EH (cell line): ENCODE data around the gene MICAL3.

Source experiments
- DNase-seq: peaks from one replicate; pipeline ENCODE4 v3.0.0-alpha.2; 2015; ENCODE audit warnings: low read depth

The MICAL3 gene

DNA sequence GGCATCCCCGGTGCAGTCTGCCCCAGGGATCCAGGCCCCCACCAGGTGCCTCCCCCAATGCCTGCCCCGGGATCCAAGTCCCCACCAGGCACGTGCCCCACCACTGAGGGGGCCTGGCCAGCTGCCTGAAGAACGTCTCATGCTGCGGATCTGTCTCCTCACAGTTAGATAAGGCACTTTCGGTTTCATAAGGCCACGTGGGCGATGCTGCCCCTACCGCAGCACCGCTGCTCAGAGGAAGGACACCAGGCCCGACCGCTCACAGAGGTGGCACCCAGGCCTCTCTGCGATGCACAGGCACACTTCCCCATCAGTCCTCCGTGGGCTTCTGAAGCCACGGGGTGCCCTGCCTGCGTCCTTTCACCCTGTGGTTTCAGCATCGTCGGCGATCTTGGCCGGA, 182.0 kb downstream of the MICAL3 start:
- DNase-seq, result no peak

GRCh38 chr22:17841836-17842235, 182.5 kb downstream of the MICAL3 start:
- no peak for DNase-seq

GRCh38 chr22:17838180-17838865, 186.0 kb downstream of the MICAL3 start:
- DNase-seq, result no peak

DNA sequence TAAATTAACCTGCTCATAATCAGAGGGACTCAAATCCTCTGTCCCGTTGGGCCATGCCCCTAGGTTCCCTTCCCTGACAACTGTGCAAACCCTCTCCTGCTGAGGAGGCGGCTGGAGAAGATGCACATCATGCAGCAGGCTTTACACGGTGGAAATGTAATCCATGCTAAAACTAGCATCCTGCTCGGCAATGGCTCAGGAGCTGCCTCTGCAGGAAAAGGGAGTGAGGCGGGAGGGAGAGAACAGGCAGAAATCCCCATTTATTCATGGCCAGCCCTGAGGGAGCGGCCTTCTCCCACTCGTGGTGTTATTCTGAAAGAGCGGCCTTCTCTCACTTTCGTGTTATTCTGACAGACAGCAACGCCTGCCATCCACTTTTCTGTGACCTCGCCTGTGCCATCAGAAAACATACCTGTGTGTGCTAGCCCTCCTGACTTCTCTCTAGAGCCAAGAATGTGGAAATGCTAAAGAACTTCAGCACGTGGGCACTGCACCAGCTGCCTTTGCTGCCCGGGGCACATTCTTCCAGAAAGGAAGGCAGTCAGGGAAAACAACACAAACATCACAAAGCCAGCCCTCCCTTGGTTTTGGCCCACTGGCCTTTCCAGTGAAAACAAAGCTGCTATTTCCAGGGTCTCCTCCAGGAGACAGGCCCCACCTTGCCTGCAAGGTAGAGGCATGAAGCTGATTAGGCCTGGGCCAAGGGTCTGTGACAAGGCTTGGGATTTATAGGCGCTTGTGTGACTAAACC, 187.2 kb downstream of the MICAL3 start:
- DNase-seq, result no peak

DNA sequence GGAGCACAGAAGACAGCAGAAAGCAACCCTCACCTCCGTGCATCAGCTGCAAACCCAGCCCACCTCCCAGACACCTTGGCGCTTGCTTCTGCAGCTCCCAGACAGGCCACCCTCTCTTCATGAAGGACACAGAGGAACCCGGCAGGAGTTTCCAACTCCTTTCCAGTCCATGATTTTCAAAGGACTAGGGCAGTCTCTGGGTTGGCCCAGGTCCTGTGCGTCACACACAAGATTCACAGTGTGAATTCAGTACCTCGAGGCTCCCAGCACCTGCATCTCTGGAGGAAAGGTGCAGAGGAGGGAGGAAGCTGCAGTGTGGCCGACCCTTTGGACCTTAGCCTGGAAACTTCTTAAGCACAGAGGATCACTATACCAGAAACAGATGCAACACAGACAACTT, 189.1 kb downstream of the MICAL3 start:
- DNase-seq, result no peak

DNA sequence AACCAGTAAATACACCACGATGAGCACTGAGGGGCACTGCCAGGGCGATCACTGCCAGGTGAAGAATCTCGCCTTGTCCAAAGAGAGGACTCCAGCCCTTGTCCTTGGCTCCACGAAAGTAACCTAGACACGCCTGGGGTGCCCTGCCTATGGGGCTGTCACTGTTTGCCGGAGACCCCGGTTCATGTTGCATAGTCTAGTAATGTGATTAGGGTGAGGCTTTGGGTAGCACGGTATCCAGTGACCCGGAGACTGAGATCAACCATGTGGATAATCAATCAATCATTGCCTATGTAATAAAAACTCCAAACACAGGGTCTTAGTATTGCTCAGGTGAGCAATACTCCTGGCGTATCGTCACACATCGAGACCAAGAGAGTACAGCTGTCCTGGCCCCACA, 190.9 kb downstream of the MICAL3 start:
- no peak for DNase-seq

GRCh38 chr22:17832665-17833064, 191.7 kb downstream of the MICAL3 start:
- no peak for DNase-seq

- no peak for DNase-seq
Measured at GRCh38 chr22:17831501-17832251, 192.7 kb downstream of the MICAL3 start.

DNA sequence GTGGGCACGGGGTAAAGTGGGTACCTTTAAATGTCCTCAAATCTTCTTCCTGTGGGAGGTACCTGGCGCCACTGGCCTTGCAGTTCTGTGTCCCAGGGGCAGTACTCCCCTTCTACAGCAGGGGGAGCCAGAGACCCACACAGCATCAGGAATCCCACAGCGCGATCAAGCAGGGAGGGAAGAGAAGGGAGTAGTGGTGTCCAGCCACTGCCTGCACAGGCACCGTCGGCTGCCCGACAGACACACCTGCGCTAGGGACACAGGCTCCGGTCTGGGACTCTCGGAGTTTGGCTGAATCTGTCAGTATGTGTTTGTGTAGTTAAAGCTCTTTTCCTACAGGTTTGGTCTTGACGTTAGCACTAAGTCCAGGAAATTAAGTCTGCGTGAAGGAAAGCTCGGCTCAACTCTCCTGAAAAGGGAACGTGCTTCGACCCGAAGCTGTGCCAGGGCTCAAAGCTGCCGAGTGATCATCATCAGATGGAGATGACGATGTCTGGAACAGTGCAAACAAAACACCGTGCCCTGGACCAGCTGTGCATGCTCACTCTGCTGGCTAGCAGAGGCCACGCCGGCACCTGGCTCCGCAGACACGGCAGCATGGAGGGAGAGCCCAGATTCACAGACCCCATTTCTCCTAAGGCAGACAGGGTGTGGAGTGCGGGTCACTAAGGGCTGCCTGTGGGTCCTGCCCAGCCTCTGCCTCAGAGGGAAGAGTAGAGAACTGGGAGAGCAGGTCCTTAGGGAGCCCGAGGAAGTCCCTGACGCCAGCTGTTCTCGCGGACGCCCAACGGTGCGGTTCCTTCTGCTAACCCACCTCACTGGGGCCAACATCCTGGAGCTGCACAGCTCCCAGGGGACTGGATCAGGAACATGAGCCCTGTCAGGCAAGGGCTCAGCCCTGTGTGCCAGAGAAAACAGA, 194.1 kb downstream of the MICAL3 start:
- peak; percentile 78 for DNase-seq

DNA sequence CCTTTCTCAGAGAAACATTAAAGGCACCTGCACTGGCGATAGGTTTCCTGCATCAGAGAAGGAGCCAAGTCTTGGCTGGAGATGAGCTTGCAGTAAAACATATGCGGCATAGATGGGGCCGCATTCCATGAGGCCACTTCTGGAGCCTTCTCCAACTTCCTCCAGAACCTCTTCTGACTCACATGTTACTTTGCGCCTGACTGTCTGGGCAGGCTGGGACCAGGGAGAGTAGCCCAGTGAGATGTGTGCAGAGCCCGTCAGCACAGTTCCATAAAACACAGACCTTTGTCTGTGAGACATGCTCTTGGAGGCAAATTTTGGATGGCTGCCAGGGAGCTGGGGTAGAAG, 194.7 kb downstream of the MICAL3 start:
- DNase-seq, result no peak

DNA sequence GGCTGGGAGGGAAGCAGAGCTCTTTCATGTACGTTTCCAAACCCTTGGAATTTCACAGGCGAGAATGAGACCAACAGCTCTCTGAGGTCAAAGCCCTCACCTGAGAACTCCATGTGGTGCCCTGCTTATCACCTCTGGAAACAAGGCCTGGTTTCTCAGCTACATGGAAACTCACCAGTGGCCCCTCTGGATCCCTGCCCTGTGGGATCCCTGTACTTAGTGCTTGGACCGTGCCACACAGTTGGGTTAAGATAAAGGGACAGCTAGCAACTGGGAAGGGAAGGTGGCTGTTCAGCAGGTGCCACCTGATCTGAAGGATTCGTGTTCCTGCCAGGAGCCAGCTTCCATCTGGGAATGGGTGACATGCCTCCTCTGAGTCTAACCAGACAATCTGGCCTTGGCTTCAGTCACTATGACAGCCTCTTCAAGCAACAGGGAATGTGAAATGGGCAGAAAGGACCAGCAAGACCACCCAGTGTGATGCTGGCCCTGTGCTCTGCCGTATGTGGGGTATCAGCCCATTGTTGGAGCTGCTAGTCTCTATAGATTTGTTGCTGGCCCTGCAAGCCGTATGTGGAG, 195.8 kb downstream of the MICAL3 start:
- no peak for DNase-seq

DNA sequence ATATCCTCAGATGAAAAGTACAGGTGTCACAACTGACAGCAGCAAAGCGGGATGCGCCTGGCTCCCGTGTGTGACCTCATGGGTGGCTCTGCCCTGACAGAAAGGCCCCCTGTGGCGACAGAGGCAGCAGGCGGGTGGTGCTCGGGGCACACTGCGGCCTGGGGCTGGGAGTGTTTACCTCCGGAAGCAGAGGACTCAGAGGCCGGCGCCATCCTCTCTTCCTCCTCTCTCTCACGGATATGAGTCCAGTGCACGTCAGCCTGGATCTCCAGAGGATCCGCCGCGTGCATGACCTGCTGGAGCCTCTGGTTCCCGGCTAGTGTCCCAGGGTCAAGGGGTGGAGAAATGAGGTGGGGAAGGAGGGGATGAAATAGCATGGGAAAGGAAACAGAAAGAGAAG, 196.9 kb downstream of the MICAL3 start:
- DNase-seq, result no peak

GRCh38 chr22:17825876-17826550, 198.3 kb downstream of the MICAL3 start:
- no peak for DNase-seq

- DNase-seq, result no peak
Measured at GRCh38 chr22:17824457-17824856, 199.9 kb downstream of the MICAL3 start.

DNA sequence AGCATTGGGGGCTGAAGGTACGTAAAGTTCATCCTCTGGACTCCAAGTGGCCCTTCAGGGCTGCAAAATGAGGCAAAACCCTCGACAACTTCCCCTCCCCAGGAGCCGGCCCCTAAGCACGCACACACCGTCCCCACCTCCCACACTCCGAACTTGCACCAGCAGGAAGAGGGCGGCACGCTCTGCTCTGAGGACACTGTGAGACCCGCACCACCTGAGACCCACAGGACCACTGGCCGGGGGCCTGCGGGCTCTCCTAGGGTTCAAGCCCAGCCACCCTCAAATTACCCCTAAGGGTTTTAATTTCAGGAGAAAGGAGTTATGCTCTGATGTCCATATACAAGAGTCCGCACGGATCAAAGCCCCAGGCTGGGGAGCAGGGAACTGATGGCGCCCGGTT, 200.4 kb downstream of the MICAL3 start:
- DNase-seq, result no peak

- no peak for DNase-seq
Measured at GRCh38 chr22:17823226-17823625, 201.1 kb downstream of the MICAL3 start.

DNA sequence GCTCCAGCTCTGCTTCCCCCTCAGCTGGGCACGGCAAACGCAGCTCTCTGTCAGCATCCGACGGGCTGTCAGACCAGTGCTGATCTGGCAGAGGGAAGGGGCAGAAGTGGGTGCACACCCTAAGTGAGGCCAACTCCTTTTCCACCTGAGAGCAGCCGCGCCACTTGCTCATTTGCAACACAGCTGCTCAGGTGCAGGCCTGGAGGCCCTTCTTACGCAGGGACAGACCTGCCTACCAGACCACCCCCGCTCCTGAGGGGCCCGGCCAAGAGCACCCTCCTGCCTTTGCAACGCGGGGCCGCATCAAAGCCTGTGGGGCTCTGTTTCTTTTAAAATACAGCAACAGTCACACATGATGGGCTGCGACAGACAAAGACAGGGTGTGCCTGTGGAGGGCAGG, 202.3 kb downstream of the MICAL3 start:
- DNase-seq, result no peak

DNA sequence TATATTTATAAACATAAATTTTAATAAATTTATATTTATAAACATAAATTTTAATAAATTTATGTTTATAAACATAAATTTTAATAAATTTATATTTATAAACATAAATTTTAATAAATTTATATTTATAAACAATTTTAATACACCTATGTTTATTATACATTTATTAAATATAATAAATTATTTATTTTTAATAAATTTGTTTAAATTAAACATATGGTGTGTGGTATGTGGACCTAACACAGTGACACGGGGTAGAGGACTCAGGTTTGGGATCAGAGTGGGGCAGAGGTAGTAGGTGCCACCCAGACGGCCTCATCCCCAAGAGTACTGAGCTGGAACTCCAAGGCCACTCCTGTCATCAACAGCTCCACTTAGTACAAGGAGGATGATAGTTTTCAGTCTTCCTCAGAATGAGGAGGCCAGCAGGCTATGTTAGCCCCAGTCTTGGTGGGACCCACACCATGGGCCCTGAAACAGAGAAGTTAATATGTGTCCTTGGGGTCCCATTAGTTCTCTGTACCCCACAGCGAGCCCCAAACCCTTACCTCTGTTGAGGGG, 203.4 kb downstream of the MICAL3 start:
- DNase-seq, result no peak

DNA sequence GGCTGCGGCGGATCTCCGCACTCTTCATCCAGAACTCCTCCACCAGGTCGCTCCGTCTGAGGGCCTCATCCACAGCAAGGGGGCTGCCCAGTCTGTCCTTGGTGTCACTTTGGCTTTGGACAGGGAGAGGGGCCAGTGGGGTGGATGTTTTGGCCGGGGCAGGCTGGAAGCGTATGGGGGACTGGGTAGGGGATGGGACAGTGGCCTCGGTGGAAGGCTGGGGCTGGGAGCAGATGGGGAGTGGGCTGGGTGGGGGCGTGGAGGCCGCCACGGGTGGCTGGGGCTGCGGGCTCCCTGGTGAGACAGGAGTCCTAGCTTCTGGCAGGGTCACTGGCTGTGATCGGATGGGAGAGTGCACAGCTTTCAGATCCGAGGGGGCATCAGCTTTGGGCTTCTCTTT, 205.7 kb downstream of the MICAL3 start:
- no peak for DNase-seq

- DNase-seq, result no peak
Measured at GRCh38 chr22:17818180-17818579, 206.2 kb downstream of the MICAL3 start.
